Ecto neural progenitor cell (in vitro differentiated cells): ENCODE data around the gene YBX2.
A peak's percentile ranks its signal among the peaks of the same experiment; 100 is the strongest.

Source experiments
- DNase-seq: peaks from one replicate; pipeline ENCODE4 v3.0.0-alpha.2; 2018; ENCODE audit warnings: low spot score

Gene YBX2

GRCh38 chr17:7322520-7323194, 28.2 kb upstream of the YBX2 start:
- DNase-seq, result no peak

GRCh38 chr17:7321466-7321865, 27.0 kb upstream of the YBX2 start:
- DNase-seq, result no peak

- no peak for DNase-seq
Observed at GRCh38 chr17:7318121-7318860, 23.9 kb upstream of the YBX2 start.

- no peak for DNase-seq
Observed at GRCh38 chr17:7317161-7317803, 22.8 kb upstream of the YBX2 start.

- no peak for DNase-seq
Observed at GRCh38 chr17:7315570-7316235, 21.3 kb upstream of the YBX2 start.

GRCh38 chr17:7314719-7315569, 20.5 kb upstream of the YBX2 start, which contains the start of gene GPS2:
TSS of gene GPS2 (minus strand) at chr17:7315360. CDS start at chr17:7315052, 308 bp downstream.
- DNase-seq, result peak; percentile 98

GRCh38 chr17:7313890-7314718, 19.7 kb upstream of the YBX2 start:
- DNase-seq, result no peak

GRCh38 chr17:7313088-7313889, 18.9 kb upstream of the YBX2 start:
- no peak for DNase-seq

- DNase-seq, result no peak
Observed at GRCh38 chr17:7312432-7313087, 18.1 kb upstream of the YBX2 start.

GRCh38 chr17:7311110-7311705, 16.8 kb upstream of the YBX2 start:
- DNase-seq, result no peak

GRCh38 chr17:7309628-7310027, 15.2 kb upstream of the YBX2 start:
- no peak for DNase-seq

GRCh38 chr17:7308625-7309433, 14.4 kb upstream of the YBX2 start:
- DNase-seq, result peak; percentile 84

GRCh38 chr17:7307686-7308624, 13.5 kb upstream of the YBX2 start:
- DNase-seq, result peak; percentile 73

- DNase-seq, result peak; percentile 100
Observed at GRCh38 chr17:7306911-7307685, 12.7 kb upstream of the YBX2 start, which contains the start of gene EIF5A. TSS of gene EIF5A (plus strand) at chr17:7307628. CDS start at chr17:7309636, 2,008 bp downstream.

GRCh38 chr17:7304179-7304578, 9.7 kb upstream of the YBX2 start:
- no peak for DNase-seq
